ENCODE measurements around the gene SSTR5.
"Not testable (repeated sequence)": the region's sequence is repeated elsewhere in the genome, so short reads cannot be mapped to it uniquely, and the experiment has no call there.

SSTR5 gene

DNA sequence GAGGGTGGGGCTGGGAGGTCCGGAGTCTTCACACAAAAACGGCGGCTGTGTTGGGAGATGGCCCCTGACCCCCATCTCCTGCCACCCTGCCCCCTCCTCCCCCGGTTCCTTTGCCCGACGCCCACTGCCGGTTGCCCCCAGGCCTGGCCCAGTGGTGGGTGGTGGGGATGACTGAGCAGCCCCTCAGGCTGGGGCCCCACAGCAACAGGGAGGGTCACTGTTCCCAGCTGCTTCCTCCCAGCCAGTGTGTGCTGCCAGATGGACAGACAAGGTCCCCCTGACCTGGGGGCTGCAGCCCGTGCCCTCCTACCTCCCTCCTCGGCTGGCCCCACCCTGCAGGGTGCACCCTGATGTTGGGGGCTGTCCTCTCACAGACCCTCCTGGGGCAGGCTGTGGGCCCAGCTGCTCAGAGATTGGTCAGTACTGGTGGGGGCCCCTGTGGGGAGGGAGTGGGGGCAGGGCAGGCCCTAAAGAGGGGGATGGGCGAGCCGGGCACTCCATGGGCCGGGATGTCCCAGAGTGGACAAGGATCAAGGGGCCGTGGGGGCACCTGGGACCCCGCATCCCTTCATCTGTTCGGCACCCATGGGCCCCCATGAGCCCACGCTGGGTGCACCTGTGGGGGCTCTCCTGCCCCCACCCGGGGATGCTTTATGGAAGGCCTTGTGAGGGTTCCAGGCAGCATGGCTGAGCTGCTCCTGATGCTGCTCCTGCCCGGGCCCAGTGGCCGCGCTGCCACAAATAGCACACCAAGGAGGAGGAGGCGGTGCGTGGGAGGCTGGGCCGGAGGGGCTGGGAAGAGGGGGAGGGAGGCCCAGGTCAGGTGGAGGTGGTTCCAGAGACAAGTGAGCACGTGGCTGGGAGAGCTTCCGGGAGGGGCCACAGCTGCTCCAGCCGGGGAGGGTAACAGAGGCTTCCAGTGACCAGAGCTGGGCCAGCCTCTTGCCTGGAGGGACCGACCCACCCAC lies 18.4 kb downstream of the SSTR5 start:
- no peak for DNase-seq (ENCODE audit: low read depth)

GRCh38 chr16:1091992-1092552 lies 19.5 kb downstream of the SSTR5 start:
- no peak for DNase-seq (ENCODE audit: low read depth)

DNA sequence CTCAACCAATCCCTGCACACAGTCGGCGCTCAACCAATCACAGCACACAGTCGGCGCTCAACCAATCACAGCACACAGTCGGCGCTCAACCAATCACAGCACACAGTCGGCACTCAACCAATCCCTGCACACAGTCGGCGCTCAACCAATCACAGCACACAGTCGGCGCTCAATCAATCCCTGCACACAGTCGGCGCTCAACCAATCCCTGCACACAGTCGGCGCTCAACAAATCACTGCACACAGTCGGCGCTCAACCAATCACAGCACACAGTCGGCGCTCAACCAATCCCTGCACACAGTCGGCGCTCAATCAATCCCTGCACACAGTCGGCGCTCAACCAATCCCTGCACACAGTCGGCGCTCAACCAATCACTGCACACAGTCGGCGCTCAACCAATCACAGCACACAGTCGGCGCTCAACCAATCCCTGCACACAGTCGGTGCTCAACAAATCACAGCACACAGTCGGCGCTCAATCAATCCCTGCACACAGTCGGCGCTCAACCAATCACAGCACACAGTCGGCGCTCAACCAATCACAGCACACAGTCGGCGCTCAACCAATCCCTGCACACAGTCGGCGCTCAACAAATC lies 20.2 kb downstream of the SSTR5 start:
- not testable (repeated sequence) for DNase-seq (ENCODE audit: low read depth)

DNA sequence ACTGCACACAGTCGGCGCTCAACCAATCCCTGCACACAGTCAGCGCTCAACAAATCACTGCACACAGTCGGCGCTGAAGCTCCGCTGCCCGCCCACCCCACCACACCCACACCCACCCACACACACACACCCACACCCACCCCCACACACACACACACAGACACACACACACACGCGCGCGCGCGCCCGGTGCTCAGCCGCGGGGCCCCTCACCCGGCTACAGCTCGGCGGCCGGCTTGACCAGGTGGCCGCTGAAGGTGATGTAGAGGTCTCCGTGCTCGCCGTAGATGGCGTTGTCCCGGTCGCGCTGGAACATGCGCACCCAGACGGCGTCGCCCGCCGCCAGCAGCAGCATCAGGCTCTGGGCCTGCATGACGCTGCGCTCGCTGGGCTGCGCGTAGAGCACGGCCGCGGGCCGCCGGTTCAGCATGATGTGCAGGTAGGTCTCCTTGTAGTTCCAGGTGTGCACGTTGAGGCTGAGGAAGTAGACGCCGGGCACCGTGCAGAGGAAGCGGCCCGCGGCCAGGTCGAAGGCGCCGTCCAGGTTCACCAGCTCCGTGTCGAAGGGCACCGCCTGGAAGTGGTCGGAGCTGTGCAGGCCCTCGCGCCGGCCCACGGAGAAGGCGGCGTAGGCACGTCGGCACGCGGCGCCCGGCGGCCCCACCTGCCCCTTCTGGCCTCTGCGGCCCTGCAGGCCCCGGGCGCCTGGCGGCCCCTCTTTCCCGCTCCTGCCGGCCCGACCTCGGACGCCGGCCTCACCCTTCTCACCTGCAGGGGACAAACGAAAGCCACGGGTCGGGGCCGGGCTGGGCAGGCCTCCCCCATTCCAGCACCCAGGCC lies 21.0 kb downstream of the SSTR5 start:
- no peak for DNase-seq (ENCODE audit: low read depth)

DNA sequence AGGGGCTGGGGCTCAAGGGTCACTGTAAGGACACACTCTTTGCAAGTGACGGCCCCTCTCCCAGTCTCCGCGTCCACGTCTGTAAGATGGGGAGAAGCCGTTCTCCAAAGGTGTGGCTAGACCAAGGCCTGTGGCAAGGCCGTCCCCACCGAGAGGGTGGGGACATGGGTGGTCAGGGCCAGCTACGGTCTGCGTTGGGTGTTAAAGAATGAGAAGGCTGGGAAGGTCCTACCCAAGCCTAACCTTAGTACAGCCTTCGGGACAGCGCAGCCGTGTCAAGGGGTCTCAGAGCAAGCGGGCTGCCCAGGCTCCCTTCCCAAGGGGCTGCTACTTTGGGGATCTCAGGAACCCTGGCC lies 21.6 kb downstream of the SSTR5 start:
- no peak for DNase-seq (ENCODE audit: low read depth)

DNA sequence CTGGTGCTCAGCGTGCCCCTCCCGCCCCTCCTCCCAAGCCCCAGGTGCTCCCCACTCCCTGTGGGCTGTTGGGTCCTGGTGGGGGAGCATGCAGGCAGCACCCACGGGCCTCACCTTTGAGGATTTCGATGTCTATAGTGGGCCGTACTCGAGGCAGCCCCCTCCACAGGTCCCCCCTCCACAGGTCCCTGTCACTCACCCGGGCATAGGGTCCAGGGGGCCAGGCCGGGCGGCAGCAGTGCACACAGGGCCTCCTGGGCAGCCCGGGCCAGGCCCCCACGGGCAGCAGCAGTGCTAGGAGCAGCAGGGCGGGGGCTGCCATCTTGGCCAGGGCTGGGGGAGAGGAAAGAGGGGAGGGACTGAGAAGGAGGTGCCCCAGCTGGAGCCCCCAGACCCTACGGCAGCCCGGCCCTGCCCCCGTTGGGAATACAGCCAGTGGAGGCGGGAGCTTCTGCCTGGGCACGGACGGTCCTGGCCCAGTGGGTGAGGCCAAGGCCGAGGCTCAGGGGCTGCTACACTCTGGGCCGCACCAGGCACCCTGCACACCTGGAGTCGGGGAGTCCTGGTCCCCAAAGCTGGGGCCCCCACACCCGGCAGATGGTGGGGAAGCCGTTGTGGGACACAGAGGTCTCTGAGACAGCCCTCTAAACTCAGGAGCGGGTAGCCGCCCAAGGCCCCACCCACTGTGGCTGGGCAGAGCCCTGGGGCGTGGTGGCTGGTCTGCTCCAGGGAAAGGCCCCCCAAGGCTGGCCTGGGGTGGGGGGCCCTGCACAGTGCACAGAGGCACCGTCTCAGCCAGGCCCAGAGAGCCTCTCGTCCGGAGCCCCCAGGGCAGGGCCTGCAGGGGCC lies 22.3 kb downstream of the SSTR5 start:
- no peak for DNase-seq (ENCODE audit: low read depth)

GRCh38 chr16:1095450-1096168 lies 23.1 kb downstream of the SSTR5 start:
- DNase-seq (ENCODE audit: low read depth), result no peak

DNA sequence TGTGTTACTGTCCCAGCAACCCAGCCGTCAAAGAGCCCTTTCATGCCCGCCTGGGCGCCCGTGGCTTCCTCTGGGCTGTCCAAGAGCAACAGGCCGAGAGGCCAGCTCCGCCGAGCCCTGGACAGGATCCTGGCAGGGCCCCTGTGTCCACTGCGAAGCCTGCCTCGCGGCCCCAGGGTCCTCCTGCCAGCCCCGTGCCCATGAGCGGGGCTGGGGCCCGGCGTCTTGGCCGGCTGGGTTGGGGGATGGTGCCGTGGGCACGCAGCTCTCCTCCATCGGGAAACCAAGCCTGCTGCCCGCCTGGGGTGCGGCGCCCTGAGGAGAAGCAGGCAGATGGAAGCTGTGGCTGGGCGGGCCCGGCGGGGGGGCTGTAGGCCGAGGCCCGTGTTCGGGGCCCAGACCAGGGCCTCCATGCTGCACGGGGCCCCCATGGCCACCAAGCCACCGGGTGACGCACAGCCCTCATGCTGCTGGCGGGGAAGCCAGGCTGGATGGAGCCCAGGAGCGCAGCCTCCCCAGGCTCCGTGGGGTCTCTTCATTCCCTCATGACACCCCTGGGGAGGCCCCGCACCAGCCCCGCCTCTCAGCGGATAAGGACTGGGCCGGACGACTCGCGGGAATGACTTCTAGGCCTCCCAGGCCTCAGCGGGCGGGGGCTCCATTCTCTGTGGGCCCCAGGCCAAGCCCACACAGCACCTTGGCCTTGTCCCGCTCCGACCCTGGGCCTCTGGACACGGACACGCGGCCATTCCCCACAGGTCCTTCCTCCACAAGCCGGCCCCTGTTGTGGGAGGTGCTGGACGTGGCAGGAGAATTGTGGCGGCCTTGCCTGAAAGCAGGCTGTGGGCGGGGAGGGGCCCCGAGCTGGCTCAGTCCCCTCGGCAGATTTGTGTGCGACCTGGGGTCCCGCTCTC lies 23.9 kb downstream of the SSTR5 start, which contains the start of gene C1QTNF8:
Gene C1QTNF8 (minus strand): TSS at position 76 of the 914 bp plus-strand sequence. CDS start 1,322 bp downstream, outside the sequence.
- DNase-seq (ENCODE audit: low read depth), result no peak

- DNase-seq (ENCODE audit: low read depth), result no peak
Measured at GRCh38 chr16:1097156-1097555, 24.6 kb downstream of the SSTR5 start.

DNA sequence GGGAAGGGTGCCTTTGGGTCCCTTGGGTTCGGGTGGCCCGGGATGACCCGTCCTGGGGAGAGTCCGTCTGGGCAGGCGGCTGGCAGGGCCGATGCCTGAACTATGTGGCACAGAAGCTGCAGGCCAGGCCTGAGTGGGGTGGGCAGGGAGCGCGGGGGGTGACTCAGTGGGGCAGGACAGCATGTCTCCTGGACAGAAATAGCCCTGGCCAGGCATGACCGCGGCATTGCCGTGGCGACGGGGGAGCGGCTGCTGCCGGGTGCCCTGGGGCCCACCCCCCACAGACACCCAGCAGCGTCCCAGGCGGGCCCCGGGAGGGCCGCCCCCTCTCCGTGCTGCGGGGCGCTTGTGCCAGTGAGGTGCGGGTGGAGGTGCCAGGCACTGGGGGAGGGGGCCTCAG lies 25.3 kb downstream of the SSTR5 start:
- no peak for DNase-seq (ENCODE audit: low read depth)

DNA sequence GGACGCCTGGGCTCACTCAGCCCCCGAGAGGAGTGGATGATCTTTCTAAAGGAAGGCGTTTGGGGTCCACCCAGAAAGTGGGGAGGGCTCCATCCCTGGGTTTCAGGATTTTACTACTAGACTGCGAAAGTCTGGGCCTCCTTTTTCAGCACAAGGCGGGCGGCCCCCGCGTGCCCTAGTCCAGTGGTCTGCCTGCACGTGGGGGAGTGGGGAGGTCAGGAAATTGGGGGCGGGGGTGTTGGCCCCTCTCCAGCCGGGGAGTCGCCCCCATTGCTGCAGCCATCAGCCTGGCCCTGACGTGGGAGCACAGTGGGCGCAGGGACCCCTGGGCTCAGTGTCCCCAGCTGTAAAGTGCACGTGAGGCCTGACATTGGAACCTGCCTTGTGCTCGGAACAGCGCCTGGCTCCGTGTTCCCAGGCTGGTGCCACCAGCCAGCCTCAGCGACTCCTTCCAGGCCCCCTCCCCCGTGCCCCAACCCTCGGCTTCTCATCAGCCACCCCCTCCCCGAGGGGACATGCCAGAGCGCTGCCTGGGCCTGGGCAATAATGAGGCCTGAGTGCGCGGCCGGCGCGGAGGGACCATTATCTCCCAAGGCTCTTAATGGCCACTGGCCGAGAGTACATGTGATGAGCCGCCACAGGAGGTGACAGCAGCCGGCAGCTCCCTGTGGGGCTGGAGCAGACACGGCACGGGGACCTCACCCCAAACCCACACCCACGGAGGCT lies 25.9 kb downstream of the SSTR5 start:
- no peak for DNase-seq (ENCODE audit: low read depth)

GRCh38 chr16:1099189-1100083 lies 26.9 kb downstream of the SSTR5 start:
- DNase-seq (ENCODE audit: low read depth), result no peak

DNA sequence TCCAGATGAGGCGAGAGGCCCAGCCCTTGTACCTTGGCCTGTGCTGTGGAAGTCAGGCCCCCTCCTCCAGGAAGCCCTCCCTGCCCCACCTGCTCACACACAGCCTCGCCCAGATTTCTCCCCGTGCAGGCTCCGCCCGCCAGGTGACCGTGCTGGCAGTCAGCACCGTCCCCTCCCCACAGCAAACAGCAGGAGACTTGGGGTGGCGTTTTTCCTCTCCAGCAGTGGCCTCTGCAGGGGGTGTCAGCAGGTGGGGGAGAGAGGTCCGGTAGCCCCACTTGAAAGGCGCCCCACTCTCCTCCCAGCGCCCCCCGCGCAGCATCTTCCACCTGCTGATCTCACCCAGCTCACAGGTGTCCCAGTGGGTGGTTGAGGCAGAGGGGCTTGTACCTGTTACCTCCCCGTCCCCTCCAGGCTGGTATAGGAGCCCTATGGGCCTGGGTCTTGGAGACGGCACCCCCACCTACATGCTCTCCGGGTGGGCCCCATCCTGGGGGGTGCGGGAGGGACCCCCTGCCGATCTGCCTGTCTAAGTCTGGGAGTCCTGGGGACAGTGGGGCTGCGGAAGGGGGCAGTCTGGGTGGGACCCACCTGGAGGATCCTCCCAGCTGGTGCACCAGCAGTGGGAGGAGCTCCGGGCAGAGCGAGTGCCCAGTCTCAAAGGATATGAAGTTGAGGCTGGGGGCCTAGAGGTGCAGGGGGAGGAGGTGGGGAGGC lies 27.7 kb downstream of the SSTR5 start:
- no peak for DNase-seq (ENCODE audit: low read depth)

DNA sequence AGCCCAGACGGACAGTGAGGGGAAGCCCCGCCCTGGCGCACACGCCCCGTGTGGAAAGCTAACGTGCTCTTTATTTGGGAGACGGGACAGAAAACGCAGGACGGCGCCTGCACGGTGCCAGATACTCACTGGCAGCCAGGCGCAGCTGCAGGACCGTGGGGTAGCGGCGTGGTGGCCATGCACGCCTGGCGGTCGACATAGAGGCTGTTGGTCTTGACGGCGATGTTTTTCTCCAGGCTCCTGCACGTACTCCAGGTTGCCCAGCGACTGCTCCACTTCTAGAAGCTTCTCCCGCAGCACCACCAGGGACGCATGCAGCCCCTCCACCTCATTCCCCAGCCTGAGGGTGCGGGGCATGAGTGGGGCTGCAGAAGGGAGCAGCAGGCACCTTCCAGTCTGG lies 28.6 kb downstream of the SSTR5 start:
- no peak for DNase-seq (ENCODE audit: low read depth)

DNA sequence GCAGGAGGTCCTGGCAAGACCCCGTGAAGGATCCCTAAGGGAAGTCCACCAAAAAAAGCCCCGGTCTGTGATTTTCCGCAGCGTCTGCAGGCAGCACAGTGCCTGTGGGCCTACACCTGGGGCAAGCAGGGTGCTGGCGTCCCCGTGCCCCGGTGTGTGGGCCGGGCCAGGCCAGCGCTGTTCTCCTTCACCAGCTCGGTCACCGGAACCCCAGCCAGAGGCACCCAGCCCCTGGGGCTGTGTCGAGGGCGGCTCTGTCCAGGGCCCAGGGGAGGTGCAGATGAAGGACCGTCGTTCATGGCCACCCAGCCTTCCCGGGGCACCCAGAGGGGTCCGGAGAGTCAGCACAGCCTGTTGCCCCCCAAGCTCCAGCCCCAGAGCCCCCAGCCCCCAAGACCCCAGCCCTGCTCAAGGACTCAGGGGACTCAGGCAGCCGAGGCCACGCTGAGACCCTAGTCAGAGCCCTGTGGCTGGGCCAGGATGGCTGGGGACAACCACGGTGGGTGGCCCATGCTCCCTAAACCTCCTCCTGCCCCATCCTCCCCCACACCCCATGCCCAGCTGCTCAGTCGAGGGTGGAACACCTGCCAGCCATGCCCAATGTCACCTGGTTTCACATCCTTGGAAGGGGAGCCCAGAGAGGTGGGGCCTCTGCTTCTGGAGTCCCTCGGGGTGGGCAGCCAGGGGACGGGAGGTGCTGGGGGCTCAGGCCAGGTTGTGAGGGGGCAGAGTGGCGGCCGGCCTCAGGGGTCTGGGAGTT lies 29.2 kb downstream of the SSTR5 start:
- no peak for DNase-seq (ENCODE audit: low read depth)

GRCh38 chr16:1102333-1102700 lies 29.8 kb downstream of the SSTR5 start:
- no peak for DNase-seq (ENCODE audit: low read depth)
